Measurements from ENCODE around the gene TMEM101. TPM values are rescaled to one million over a fixed set of nuclear protein-coding genes. Genes with fewer than 3 reads are reported as not detected.
"Not testable (repeated sequence)": the region's sequence is repeated elsewhere in the genome, so short reads cannot be mapped to it uniquely, and the experiment has no call there.

Gene TMEM101
- total RNA-seq, 1 experiment from 2014 or later = 25.6 TPM

GRCh38 chr17:43967251-43967875 is 47.4 kb downstream of the TMEM101 start:
- peaks cover 24% of the 10 kb centered on the region for H3K27me3 Mint-ChIP-seq (ENCODE audit: insufficient read depth, unreplicated experiment)
- POLR2A ChIA-PET = no interaction called here

GRCh38 chr17:43966276-43966675 is 48.5 kb downstream of the TMEM101 start:
- intact Hi-C loops (cut with micrococcal nuclease) = no loop called here
- ChIA-PET CTCF (interaction anchor here (2.4 kb wide), 1 partner anchor 23 kb away, joined by 9 read pairs; no protein-coding TSS in a partner anchor), POLR2A (interaction anchor here (0.5 kb wide), 1 partner anchor 106 kb away, joined by 3 read pairs; no protein-coding TSS in a partner anchor)
- H3K27ac Mint-ChIP-seq (ENCODE audit: low read depth, unreplicated experiment) = no peak overlapping the region
- no peak for TF ChIP-seq CTCF (IDR thresholded peaks at IDR 0.05; ENCODE audit: unreplicated experiment)
- BruUV-seq (replicated peaks) = no TSS peak
- no peaks in the 10 kb centered on the region for H3K9me3 Mint-ChIP-seq (ENCODE audit: unreplicated experiment)
- no peak for DNase-seq (ENCODE audit: unreplicated experiment)
- no peaks in the 10 kb centered on the region for H3K4me1 Mint-ChIP-seq (ENCODE audit: insufficient read depth, unreplicated experiment)
- no peaks in the 10 kb centered on the region for H3K36me3 Mint-ChIP-seq (ENCODE audit: insufficient read depth, unreplicated experiment)
- H3K4me3 Mint-ChIP-seq (ENCODE audit: unreplicated experiment) = no peak overlapping the region
- peaks cover 35% of the 10 kb centered on the region for H3K27me3 Mint-ChIP-seq (ENCODE audit: insufficient read depth, unreplicated experiment)

More at GRCh38 chr17:43967251-43967875, 47.4 kb downstream of the TMEM101 start:
- Mint-ChIP-seq H3K27ac (ENCODE audit: low read depth, unreplicated experiment) (no peak overlapping the region), H3K9me3 (ENCODE audit: unreplicated experiment) (no peaks in the 10 kb centered on the region), H3K36me3 (ENCODE audit: insufficient read depth, unreplicated experiment) (no peaks in the 10 kb centered on the region), H3K4me1 (ENCODE audit: insufficient read depth, unreplicated experiment) (no peaks in the 10 kb centered on the region), H3K4me3 (ENCODE audit: unreplicated experiment) (no peak overlapping the region)
- CTCF ChIA-PET = interaction anchor here (0.6 to 2.4 kb wide), 2 partner anchors 13 to 24 kb away, joined by 4 to 9 read pairs; no protein-coding TSS in a partner anchor
- no TSS peak for BruUV-seq (replicated peaks)
- TF ChIP-seq CTCF (IDR thresholded peaks at IDR 0.05; ENCODE audit: unreplicated experiment) = no peak
- DNase-seq (ENCODE audit: unreplicated experiment) = no peak
- intact Hi-C loops (cut with micrococcal nuclease) = no loop called here

GRCh38 chr17:43962479-43962878 is 52.3 kb downstream of the TMEM101 start:
- Mint-ChIP-seq H3K36me3 (ENCODE audit: insufficient read depth, unreplicated experiment) (no peaks in the 10 kb centered on the region), H3K27me3 (ENCODE audit: insufficient read depth, unreplicated experiment) (peaks cover 35% of the 10 kb centered on the region), H3K4me1 (ENCODE audit: insufficient read depth, unreplicated experiment) (peaks cover 4% of the 10 kb centered on the region), H3K27ac (ENCODE audit: low read depth, unreplicated experiment) (no peak overlapping the region), H3K4me3 (ENCODE audit: unreplicated experiment) (no peak overlapping the region), H3K9me3 (ENCODE audit: unreplicated experiment) (no peaks in the 10 kb centered on the region)
- no TSS peak for BruUV-seq (replicated peaks)
- ChIA-PET POLR2A (no interaction called here), CTCF (no interaction called here)
- no peak for DNase-seq (ENCODE audit: unreplicated experiment)
- intact Hi-C loops (cut with micrococcal nuclease) = no loop called here
- TF ChIP-seq CTCF (IDR thresholded peaks at IDR 0.05; ENCODE audit: unreplicated experiment) = no peak

- no peaks in the 10 kb centered on the region for H3K36me3 Mint-ChIP-seq (ENCODE audit: insufficient read depth, unreplicated experiment)
- TF ChIP-seq CTCF (IDR thresholded peaks at IDR 0.05; ENCODE audit: unreplicated experiment) = no peak
- POLR2A ChIA-PET = no interaction called here
- no peaks in the 10 kb centered on the region for H3K9me3 Mint-ChIP-seq (ENCODE audit: unreplicated experiment)
- H3K27me3 Mint-ChIP-seq (ENCODE audit: insufficient read depth, unreplicated experiment) = peaks cover 35% of the 10 kb centered on the region
- H3K4me1 Mint-ChIP-seq (ENCODE audit: insufficient read depth, unreplicated experiment) = peaks cover 5% of the 10 kb centered on the region
- H3K4me3 Mint-ChIP-seq (ENCODE audit: unreplicated experiment) = no peak overlapping the region
- CTCF ChIA-PET = interaction anchor here (1.5 to 3.5 kb wide), 2 partner anchors 18 to 83 kb away, joined by 8 to 24 read pairs; no protein-coding TSS in a partner anchor
- intact Hi-C loops (cut with micrococcal nuclease) = no loop called here
- H3K27ac Mint-ChIP-seq (ENCODE audit: low read depth, unreplicated experiment) = no peak overlapping the region
- DNase-seq (ENCODE audit: unreplicated experiment) = no peak
- no TSS peak for BruUV-seq (replicated peaks)
These were observed 52.8 kb downstream of the TMEM101 start for GRCh38 chr17:43961954-43962353.

- H3K27ac Mint-ChIP-seq (ENCODE audit: low read depth, unreplicated experiment); H3K36me3 Mint-ChIP-seq (ENCODE audit: insufficient read depth, unreplicated experiment); H3K4me1 Mint-ChIP-seq (ENCODE audit: insufficient read depth, unreplicated experiment); H3K4me3 Mint-ChIP-seq (ENCODE audit: unreplicated experiment); POLR2A ChIA-PET; BruUV-seq (replicated peaks); DNase-seq (ENCODE audit: unreplicated experiment); intact Hi-C loops (cut with micrococcal nuclease); H3K9me3 Mint-ChIP-seq (ENCODE audit: unreplicated experiment): not testable (repeated sequence)
- CTCF ChIA-PET = interaction anchor here (0.6 to 3.5 kb wide), 3 partner anchors 17 to 83 kb away, joined by 4 to 24 read pairs (median 8); partner anchors contain the start of gene PPY
- peaks cover 35% of the 10 kb centered on the region for H3K27me3 Mint-ChIP-seq (ENCODE audit: insufficient read depth, unreplicated experiment)
These were observed 53.5 kb downstream of the TMEM101 start for GRCh38 chr17:43961292-43961691.
